Measurements from ENCODE around the gene DGKK. TPM values are rescaled to one million over a fixed set of nuclear protein-coding genes. Genes with fewer than 3 reads are reported as not detected.

The DGKK gene
- total RNA-seq, 3 donors from 2014 or later = not detected

DNA sequence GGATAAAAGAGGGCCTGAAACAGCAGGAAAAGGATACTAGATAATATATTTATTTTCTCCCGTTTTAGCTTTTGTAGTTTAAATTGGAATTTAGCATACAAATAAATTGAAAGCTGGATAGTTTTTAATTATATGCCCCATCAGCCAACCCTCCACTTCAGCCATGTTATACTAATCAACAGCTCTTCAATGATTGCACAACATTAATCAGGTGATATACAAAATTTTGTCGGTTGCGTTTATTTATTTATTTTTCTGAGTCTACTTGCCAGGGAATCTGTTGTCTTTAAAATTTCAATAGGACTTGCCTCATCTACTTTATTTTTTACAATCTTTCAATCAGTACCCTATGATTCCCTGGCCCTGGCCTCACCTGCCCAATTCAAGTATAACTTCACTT is 12.1 kb downstream of the DGKK start:
- no peak for ATAC-seq
- Histone ChIP-seq H3K36me3 (ENCODE audit: low read depth) (no peaks in the 10 kb centered on the region), H3K9me3 (no peaks in the 10 kb centered on the region), H3K4me1 (ENCODE audit: low read depth) (no peaks in the 10 kb centered on the region), H3K4me3 (no peak overlapping the region)
- intact Hi-C loops (cut with DNase I, micrococcal nuclease) = no loop called here
- no peak for DNase-seq
- TF ChIP-seq, protein P1, sequence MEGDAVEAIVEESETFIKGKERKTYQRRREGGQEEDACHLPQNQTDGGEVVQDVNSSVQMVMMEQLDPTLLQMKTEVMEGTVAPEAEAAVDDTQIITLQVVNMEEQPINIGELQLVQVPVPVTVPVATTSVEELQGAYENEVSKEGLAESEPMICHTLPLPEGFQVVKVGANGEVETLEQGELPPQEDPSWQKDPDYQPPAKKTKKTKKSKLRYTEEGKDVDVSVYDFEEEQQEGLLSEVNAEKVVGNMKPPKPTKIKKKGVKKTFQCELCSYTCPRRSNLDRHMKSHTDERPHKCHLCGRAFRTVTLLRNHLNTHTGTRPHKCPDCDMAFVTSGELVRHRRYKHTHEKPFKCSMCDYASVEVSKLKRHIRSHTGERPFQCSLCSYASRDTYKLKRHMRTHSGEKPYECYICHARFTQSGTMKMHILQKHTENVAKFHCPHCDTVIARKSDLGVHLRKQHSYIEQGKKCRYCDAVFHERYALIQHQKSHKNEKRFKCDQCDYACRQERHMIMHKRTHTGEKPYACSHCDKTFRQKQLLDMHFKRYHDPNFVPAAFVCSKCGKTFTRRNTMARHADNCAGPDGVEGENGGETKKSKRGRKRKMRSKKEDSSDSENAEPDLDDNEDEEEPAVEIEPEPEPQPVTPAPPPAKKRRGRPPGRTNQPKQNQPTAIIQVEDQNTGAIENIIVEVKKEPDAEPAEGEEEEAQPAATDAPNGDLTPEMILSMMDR (IDR thresholded peaks at IDR 0.05) = no peak

DNA sequence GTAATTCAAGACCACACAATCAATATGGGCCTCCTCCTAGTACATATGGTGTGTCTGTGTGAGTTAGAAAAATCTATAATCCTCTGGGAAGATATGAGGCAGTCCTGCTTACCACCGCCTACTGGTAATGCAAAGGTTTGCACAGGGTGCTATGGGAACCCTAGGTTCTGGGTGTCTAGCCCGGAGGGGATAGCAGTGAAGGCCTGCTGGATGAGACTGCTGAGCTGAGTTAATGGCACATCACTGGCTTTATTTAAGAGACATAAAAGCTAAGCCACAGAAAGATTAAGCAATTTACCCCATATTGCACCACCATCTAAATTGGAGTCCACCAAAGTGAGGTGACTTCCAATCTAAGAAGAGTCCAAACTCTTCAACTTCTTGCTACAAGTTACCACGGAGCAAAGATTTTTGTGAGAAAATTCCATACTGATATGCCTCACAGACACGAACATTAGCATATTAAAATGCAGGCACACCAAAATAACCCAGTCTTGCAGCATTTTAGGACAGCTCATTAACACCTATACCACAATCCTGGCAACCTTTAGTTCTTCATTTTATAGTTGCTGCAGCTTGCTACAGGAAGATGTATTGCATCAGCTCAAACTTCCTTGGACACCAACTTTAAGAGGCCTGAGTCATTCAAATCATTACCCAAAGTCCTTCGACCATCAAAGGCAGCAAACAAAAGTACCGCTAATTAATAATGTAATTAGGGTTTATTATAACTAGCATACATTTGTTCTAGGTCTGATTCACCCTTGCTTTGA is 13.7 kb downstream of the DGKK start:
- no peak for ATAC-seq
- intact Hi-C loops (cut with DNase I, micrococcal nuclease) = no loop called here
- TF ChIP-seq, protein P1 (IDR thresholded peaks at IDR 0.05) = no peak
- H3K36me3 ChIP-seq (ENCODE audit: low read depth) = no peaks in the 10 kb centered on the region
- no peak for DNase-seq
- H3K4me3 ChIP-seq = no peak overlapping the region
- no peaks in the 10 kb centered on the region for H3K9me3 ChIP-seq
- no peaks in the 10 kb centered on the region for H3K4me1 ChIP-seq (ENCODE audit: low read depth)

DNA sequence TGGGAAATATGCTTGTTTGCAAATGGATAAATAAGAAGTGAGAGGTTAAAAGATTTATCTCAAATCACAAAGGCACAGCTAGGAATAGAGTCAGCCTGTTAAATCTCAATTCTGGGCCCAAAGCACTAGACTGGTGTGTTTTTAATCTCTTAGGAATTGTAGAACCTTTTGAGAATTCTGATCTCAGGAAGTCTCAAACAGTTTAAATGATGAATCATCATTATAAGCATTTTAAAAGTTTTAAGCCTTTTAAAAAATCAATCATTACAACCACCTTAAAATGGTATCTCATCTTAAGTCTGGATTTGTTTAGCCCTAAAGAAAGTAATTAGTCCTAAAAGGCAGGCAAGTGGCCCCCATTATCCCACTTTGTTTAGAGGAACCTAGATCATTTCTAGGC is 17.8 kb downstream of the DGKK start:
- no peaks in the 10 kb centered on the region for H3K9me3 ChIP-seq
- intact Hi-C loops (cut with DNase I, micrococcal nuclease) = no loop called here
- TF ChIP-seq, protein P1 (IDR thresholded peaks at IDR 0.05) = no peak
- DNase-seq = no peak
- no peak overlapping the region for H3K4me3 ChIP-seq
- ATAC-seq = no peak
- no peaks in the 10 kb centered on the region for H3K36me3 ChIP-seq (ENCODE audit: low read depth)
- H3K4me1 ChIP-seq (ENCODE audit: low read depth) = no peaks in the 10 kb centered on the region

DNA sequence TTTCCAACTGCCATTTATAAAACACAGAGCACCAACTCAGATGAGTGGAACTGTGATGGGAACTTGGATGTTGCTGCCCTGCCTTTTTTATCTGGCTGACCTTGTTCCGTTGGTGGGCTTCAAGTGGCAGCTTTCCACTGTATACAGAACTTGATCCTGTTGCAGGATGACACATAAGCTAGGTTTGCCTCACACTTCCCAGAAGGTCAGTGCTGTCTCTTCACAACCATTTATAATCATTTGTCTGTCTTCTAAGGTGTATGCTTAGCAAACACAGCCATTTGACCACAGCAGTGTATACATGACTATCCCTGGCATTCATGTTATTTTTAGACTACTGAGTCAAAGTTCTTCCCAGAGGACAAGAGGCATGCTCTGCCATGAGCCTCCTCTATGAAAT is 20.3 kb downstream of the DGKK start:
- ATAC-seq (no peak), DNase-seq (no peak)
- Histone ChIP-seq H3K4me3 (no peak overlapping the region), H3K36me3 (ENCODE audit: low read depth) (no peaks in the 10 kb centered on the region), H3K4me1 (ENCODE audit: low read depth) (no peaks in the 10 kb centered on the region), H3K9me3 (no peaks in the 10 kb centered on the region)
- TF ChIP-seq, protein P1 (IDR thresholded peaks at IDR 0.05) = no peak
- intact Hi-C loops (cut with DNase I, micrococcal nuclease) = no loop called here

DNA sequence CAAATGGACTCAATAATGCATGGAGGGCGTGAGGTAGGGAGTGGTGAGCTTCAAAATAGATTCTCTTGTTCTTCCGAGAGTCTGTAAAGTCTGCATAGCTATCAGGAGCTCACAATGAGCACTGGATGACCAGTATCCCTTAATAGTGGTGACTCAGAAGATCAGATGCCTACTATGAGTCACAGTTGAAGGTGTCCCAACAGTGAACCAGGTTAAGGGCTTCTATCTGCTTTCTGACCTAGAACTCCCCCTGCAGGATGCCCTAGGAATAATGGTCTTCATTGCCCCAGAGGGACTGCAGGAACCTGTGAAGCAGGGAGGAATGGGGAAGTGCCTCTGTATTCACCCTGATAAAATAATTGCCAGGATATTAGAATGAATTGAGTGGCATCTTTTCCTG is 22.1 kb downstream of the DGKK start:
- TF ChIP-seq, protein P1 (IDR thresholded peaks at IDR 0.05) = no peak
- H3K4me3 ChIP-seq = no peak overlapping the region
- H3K9me3 ChIP-seq = no peaks in the 10 kb centered on the region
- DNase-seq (peak in 1 of 3 donors; percentile 60), ATAC-seq (peak; percentile 97)
- no peaks in the 10 kb centered on the region for H3K36me3 ChIP-seq (ENCODE audit: low read depth)
- H3K4me1 ChIP-seq (ENCODE audit: low read depth) = no peaks in the 10 kb centered on the region
- intact Hi-C loops (cut with DNase I, micrococcal nuclease) = no loop called here

All from mucosa of descending colon (tissue), 3 donors.